Gastroesophageal sphincter (tissue), 3 donors: ENCODE results near the gene CEP68.

Experiments used
- POLR2AphosphoS5 ChIP-seq: sonication (generic); formaldehyde crosslinking; IDR thresholded peaks from one replicate; pipeline ENCODE4 v1.6.1; 2017; ENCODE audit warnings: antibody characterized with exemption
- TF ChIP-seq, protein P1 (sequence below), 4 experiments: fragments of 200-600 bp in 2 of 4; fragments of 450-650 bp in 2 of 4; sonication (generic) in 1 of 4; IDR thresholded peaks; one replicate each; pipeline ENCODE4 v1.5.1; 2017 to 2019; ENCODE audit warnings: antibody characterized with exemption in 4 of 4, mild to moderate bottlenecking in 2 of 4, moderate library complexity in 2 of 4

DNA sequence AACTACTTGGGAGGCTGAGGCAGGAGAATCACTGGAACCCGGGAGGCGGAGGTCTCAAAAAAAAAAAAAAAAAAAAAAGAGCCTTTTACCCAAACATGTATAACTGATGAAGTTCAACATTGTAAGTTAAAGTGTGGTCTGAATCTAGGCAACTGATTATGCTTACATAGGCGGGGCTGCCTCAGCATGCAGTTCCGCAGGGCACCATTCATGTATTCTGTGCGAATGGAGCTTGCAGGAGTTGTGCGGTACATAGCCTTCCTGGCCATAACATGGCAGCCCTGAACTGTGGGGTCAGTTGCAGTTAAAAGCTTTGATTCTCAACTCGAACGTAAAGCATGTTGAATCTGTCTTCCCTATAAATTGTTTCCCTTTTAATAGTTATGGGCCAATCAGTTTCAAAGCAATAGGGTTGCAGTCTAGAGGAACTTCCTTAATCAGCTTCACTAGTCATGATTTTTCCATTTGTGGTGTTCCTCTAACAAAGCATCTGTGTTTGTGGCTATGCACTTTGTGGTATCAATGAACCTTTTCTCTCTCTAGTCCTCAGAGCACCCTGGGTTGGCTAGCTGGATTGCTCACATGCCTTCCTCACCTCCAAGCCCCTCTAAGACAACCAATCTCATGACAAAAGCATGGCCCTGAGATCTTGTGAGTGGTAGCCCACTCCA is 30.6 kb upstream of the CEP68 start:
- TF ChIP-seq, protein P1, sequence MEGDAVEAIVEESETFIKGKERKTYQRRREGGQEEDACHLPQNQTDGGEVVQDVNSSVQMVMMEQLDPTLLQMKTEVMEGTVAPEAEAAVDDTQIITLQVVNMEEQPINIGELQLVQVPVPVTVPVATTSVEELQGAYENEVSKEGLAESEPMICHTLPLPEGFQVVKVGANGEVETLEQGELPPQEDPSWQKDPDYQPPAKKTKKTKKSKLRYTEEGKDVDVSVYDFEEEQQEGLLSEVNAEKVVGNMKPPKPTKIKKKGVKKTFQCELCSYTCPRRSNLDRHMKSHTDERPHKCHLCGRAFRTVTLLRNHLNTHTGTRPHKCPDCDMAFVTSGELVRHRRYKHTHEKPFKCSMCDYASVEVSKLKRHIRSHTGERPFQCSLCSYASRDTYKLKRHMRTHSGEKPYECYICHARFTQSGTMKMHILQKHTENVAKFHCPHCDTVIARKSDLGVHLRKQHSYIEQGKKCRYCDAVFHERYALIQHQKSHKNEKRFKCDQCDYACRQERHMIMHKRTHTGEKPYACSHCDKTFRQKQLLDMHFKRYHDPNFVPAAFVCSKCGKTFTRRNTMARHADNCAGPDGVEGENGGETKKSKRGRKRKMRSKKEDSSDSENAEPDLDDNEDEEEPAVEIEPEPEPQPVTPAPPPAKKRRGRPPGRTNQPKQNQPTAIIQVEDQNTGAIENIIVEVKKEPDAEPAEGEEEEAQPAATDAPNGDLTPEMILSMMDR (IDR thresholded peaks at IDR 0.05), result no peak
- no peak for TF ChIP-seq POLR2AphosphoS5
